ENCODE data around the gene NARS2.
"Not testable (repeated sequence)": the region's sequence is repeated elsewhere in the genome, so short reads cannot be mapped to it uniquely, and the experiment has no call there.

Gene NARS2

GRCh38 chr11:78574386-78575381, at the start of gene NARS2:
Gene NARS2, minus strand, starts transcription at chr11:78574864. Its CDS starts 376 bp downstream, at chr11:78574488.
- DNase-seq, result peak; percentile 99

- DNase-seq, result no peak
Measured at GRCh38 chr11:78622666-78623065, 48.0 kb upstream of the NARS2 start.

GRCh38 chr11:78620159-78620558, 45.5 kb upstream of the NARS2 start:
- no peak for DNase-seq

- no peak for DNase-seq
Measured at GRCh38 chr11:78615724-78616123, 41.1 kb upstream of the NARS2 start.

GRCh38 chr11:78613378-78613813, 38.7 kb upstream of the NARS2 start:
- no peak for DNase-seq

GRCh38 chr11:78612721-78613377, 38.2 kb upstream of the NARS2 start:
- no peak for DNase-seq

- DNase-seq, result not testable (repeated sequence)
Measured at GRCh38 chr11:78609321-78609720, 34.7 kb upstream of the NARS2 start.

- peak; percentile 82 for DNase-seq
Measured at GRCh38 chr11:78607696-78608095, 33.0 kb upstream of the NARS2 start.

- DNase-seq, result no peak
Measured at GRCh38 chr11:78606667-78607066, 32.0 kb upstream of the NARS2 start.

GRCh38 chr11:78605296-78605695, 30.6 kb upstream of the NARS2 start:
- no peak for DNase-seq

- DNase-seq, result no peak
Measured at GRCh38 chr11:78603792-78604191, 29.1 kb upstream of the NARS2 start.

GRCh38 chr11:78602771-78603170, 28.1 kb upstream of the NARS2 start:
- not testable (repeated sequence) for DNase-seq

GRCh38 chr11:78601066-78601465, 26.4 kb upstream of the NARS2 start:
- DNase-seq, result not testable (repeated sequence)

GRCh38 chr11:78597579-78597978, 22.9 kb upstream of the NARS2 start:
- DNase-seq, result not testable (repeated sequence)

- DNase-seq, result no peak
Measured at GRCh38 chr11:78595436-78596130, 20.9 kb upstream of the NARS2 start.

- no peak for DNase-seq
Measured at GRCh38 chr11:78594814-78595213, 20.1 kb upstream of the NARS2 start.

- DNase-seq, result no peak
Measured at GRCh38 chr11:78588517-78588916, 13.9 kb upstream of the NARS2 start.

- no peak for DNase-seq
Measured at GRCh38 chr11:78587446-78587845, 12.8 kb upstream of the NARS2 start.

- DNase-seq, result peak; percentile 70
Measured at GRCh38 chr11:78586452-78587046, 11.9 kb upstream of the NARS2 start.

- peak; percentile 36 for DNase-seq
Measured at GRCh38 chr11:78583889-78584288, 9.2 kb upstream of the NARS2 start.

GRCh38 chr11:78577495-78577894, 2.8 kb upstream of the NARS2 start:
- peak; percentile 15 for DNase-seq

- DNase-seq, result peak; percentile 72
Measured at GRCh38 chr11:78576549-78577097, 2.0 kb upstream of the NARS2 start.
